Suprapubic skin (tissue), 3 donors: ENCODE measurements around the gene TOP2B.

ENCODE experiments used
- POLR2A ChIP-seq, 2 donors: fragments of 450-650 bp; IDR thresholded peaks; one replicate each; pipeline ENCODE4 v1.6.1; 2017; ENCODE audit warnings: antibody characterized with exemption in 2 of 2, mild to moderate bottlenecking in 2 of 2, moderate library complexity in 2 of 2
- TF ChIP-seq, protein P1 (sequence below), 2 donors: fragments of 200-600 bp in 1 of 2; fragments of 450-650 bp in 1 of 2; sonication (generic) in 1 of 2; IDR thresholded peaks; one replicate each; pipeline ENCODE4 v1.5.1; 2016 to 2019; ENCODE audit warnings: antibody characterized with exemption in 2 of 2, mild to moderate bottlenecking in 1 of 2, moderate library complexity in 1 of 2

- TF ChIP-seq POLR2A (IDR thresholded peaks at IDR 0.05): peak in 1 of 2 donors; percentile 83
- TF ChIP-seq, protein P1, sequence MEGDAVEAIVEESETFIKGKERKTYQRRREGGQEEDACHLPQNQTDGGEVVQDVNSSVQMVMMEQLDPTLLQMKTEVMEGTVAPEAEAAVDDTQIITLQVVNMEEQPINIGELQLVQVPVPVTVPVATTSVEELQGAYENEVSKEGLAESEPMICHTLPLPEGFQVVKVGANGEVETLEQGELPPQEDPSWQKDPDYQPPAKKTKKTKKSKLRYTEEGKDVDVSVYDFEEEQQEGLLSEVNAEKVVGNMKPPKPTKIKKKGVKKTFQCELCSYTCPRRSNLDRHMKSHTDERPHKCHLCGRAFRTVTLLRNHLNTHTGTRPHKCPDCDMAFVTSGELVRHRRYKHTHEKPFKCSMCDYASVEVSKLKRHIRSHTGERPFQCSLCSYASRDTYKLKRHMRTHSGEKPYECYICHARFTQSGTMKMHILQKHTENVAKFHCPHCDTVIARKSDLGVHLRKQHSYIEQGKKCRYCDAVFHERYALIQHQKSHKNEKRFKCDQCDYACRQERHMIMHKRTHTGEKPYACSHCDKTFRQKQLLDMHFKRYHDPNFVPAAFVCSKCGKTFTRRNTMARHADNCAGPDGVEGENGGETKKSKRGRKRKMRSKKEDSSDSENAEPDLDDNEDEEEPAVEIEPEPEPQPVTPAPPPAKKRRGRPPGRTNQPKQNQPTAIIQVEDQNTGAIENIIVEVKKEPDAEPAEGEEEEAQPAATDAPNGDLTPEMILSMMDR (IDR thresholded peaks at IDR 0.05): no peak
Measured at GRCh38 chr3:25664812-25665314, at the start of gene TOP2B.
